DMS79 (cell line): Measurements from ENCODE around the gene SH2D3A.
"Not testable (repeated sequence)": the region's sequence is repeated elsewhere in the genome, so short reads cannot be mapped to it uniquely, and the experiment has no call there.

Experiments
- DNase-seq: peaks from one replicate; lab custom pipeline; 2025; lab: John Stamatoyannopoulos, UW

The SH2D3A gene

DNA sequence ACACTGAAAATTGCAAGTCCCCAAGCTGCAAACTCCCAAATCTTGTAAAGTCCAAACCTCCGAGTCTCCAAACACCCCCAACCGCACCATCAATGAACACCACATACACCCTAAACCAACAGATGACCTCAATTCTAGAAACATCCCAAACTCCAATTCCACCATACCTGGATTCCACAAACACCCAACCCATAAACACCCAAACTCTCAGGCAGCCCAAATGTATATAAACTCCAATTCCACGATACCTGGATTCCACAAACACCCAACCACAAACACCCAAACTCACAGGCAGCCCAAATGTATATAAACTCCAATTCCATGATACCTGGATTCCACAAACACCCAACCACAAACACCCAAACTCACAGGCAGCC is 47.3 kb downstream of the SH2D3A start:
- no peak for DNase-seq

DNA sequence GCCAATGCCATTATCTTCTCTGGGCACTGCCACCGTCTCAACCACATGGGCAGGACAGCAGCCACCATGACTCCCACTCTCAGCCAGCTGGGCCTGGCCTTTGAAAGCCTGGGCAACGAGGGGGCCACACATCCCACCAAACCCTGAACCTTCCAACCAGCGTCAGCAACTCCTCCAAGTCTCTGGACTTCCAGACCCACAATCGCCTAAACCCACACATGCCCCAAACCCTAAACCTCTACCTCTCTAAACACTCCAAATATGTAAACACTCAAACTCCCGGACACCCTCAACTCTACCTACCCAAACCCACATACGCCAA is 47.7 kb downstream of the SH2D3A start:
- DNase-seq: no peak

DNA sequence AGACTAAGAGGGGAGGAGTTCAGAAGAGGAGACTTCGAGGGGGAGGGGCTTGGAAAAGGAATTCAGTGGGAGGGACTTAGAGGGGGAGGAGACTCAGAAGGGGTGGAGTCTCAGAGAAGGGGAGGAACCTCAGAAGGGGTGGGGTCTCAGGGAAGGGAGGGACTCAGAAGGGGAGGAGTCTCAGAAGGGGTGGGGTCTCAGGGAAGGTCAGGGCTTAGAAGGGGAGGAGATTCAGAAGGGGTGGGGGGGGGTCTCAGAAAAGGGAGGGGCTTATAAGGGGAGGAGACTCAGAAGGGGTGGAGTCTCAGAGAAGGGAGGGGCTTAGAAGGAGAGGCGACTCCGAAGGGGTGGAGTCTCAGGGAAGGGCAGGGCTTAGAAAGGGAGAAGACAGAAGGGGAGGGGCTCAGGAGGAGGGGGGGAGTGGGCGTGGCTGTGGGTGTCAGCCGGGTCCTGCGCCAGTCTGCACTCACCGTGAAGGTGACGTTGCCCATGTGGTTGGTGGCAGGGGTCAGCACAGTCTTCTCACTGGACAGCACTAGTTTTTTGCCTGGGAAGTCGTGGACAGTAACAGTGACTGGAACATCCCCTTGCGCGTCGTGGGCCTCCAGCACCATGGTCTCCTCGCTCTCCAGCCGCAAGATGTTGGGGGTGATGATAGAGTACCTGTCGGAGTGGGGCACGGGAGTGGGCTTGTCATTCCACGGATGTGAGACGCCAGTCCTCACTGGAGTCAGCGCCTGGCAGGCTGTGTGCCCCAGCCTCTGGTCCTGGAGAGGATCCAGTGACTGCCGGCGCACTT is 48.3 kb downstream of the SH2D3A start:
- DNase-seq: no peak

DNA sequence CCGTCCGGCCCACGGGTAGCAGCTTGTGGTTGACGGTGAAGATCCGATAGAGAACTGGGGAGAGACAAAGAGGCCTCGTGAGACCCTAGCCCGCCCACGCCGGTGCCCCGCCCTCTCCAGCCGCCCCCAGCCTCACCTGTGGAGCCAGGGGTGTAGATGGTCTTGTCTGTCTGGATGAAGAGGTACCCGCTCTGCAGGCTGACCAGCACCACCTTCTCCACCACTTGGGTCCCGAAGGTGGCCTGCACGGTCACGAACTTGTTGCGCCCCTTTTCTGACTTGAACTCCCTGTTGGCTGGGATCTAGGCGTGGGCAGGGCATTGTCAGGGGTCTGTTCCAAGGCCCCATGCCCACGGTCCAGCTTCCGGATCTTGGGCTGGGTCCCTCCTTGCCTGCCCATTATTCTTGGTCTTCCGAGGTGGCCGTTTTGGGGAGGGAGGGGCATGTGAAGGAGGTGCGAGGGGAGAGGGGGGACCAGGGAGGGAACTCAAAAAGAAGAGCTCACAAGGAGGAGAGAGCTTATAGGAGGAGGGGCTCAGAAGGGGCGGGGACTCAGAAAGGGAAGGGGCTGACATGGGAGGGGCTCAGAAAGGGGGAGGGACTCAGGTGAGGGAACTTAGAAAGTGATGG is 49.0 kb downstream of the SH2D3A start:
- DNase-seq: no peak

DNA sequence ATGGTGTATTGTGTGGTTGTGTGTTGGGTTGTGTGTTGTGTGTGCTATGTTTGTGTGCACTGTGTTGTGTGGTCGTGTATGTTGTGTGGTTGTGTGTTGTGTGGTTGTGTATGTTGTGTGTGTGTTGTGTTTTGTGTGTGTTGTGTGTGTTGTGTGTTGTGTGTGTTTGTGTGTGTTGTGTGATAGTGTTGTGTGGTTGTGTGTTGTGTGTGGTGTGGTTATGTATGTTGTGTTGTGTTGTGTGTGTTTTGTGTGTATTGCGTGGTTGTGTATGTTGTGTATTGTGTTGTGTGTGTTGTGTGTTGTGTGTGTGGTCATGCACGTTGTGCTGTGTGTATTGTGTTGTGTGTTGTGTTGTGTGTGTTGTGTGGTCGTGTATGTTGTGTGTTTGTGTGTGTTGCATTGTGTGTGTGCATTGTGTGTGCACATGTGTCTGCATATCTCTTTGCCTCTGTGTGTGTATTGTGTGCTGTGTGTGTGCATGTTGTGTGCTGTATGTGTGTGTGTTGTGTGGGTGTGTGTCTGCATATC is 49.7 kb downstream of the SH2D3A start:
- no peak for DNase-seq

DNA sequence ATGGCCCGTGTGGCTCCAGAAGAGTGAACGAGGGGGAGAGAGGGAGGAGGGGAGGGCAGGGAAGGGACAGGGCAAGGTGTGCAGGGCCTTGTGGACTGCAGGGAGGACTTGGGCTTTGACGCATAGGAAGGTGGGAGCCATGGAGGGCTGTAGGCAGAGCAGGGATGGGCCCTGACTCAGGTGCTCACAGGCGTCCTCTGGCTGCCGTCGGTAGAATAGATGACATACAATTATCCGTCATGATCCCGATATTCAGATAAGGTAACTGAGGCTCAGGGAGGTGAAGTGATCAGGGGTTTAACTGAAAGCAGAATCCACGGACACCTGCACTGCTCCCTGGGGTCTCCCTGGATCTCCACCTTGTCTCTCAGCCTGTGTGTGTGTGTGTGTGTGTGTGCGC is 50.2 kb downstream of the SH2D3A start:
- no peak for DNase-seq

DNA sequence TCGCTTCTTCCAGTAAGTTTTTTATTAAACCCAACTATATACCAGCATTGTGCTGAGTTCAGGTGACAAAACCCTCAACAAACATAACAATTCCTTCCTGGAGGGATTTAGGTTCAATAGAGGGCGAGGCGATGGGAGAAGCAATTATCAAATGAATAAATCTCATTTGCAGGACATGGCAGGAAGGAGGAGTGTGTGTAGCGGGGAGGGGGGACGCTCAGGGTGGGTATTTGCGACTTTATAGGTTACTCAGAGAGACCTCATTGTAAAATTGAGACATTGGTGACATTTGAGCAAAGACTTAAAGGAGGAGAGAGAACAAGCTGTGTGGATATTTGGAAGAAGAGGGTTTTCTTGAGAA is 50.6 kb downstream of the SH2D3A start:
- DNase-seq: no peak

DNA sequence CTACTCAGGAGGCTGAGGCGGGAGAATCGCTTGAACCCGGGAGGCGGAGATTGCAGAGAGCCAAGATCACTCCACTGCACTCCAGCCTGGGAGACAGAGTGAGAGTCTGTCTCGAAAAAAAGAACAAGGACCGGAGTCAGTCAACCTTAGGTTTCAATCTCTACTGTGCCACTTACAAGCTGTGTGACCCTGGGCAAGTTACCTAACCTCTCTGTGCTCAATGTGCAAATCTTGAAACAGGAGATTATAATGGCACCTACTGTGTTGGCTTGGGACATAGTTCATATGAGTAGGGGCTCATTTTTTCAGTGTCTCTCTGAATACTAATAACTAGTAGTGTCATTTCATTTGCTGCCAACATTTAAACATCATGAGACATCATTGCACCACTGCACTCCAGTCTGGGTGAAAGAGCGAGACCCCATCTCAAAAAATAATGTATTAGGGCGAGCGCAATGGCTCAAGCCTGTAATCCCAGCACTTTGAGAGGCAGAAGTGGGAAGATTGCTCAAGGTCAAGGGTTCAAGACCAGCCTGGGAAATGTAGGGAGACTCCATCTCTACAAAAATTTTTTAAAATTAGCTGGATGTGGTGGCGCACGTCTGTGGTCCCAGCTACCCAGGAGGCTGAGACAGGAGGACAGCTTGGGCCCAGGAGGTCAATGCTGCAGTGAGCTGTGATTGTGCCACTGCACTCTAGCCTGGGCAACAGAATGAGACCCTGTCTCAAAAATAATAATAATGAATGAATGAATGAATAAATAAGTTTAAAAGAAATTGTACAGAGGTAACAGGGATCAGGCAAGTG is 52.3 kb downstream of the SH2D3A start:
- DNase-seq: no peak

DNA sequence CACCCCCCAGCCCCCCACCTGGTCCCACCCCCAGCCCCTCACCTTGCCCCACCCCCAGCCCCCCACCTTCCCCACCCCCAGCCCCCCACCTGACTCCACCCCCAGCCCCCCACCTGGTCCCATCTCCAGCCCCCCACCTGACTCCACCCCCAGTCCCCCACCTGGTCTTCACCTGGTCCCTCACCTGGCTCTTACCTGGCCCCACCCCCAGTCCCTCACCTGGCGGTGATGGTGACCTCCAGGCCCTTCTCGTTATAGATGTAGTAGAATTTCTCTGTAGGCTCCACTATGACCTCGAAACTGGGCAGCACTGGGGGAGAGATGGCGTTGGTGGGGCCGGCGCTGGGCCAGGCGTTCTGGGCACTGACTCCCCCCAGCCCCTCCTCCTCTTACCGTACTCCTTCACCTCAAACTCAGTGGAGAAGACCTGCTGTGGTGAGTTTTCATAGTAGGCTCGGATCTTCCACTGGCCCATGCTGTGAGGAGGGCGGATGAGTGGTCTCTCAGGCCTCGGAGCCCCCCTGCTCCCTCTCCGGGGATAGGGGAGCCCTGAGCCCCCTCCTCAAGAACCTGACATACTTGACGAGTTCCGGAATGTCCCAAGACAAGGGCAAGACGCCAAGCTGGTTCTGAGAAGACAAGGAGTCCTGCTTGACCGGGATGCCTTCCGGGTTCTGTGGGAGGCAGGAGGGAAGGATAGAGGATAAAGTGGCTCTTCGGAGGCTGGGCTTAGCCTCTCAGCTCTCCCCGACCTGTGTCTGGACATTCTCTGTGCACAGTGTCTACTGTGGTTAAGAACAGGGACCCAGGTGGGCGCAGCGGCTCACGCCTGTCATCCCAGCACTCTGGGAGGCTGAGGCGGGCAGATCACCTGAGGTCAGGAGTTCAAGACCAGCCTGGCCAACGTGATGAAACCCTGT is 53.2 kb downstream of the SH2D3A start:
- DNase-seq: no peak

DNA sequence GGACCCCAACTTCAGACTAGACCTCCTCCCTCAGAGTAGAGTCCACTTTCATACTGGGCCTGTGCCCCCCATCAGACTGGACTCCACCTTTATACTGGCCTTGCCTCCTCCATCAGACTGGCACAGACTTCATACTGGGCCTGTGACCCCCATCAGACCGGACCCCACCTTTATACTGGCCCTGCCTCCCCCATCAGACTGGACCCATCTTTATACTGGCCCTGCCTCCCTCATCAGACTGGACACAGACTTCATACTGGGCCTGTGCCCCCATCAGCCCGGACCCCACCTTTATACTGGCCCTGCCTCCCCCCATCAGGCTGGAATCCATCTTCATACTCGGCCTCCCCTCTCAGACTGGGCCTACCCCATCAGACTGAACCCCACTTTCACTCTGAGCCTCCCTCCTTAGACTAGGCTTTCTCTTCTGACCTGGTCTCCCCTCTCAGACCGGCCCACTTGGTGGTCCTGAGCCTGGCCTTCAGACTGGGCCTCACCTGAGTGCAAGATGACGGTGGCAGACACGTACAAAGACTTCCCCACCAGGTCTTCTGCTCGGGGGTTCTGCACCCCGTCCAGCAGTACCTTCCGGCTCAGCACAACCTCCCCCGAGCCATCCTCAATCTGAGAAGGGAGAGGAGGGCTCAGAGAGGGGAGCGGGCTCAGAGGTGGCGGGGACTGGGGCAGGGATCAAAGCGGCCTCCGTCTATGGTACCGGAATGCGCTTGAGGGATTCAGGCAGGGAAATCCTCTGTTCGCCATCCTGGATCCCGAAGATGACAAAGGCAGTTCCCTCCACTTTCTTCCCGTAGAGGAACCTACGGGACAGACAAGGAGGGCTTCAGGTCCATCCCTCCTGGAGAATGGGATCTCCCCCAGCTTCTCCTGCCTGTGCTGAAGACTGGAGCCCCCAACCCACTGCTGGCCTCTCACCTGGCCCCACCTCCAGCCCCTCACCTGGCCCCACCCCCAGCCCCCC is 54.3 kb downstream of the SH2D3A start:
- no peak for DNase-seq

DNA sequence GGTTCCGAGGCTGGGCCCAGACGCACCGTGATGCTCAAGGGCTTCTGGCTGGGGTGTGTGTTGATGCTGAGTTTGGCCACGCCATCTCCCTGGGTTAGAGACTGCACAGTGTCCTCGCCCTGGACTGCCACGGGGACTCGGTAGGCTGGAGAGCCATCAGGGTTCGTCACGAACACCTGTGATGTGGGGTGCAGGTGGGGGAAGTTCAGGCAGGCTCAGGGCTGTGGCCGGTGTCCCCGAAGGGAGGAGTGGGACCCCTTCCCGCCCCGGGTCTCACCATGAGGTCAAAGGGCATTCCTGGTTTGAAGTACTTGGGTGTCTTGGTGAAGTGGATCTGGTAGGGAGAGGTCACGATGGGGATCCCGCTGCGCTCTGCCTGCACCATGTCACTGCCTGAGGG is 55.0 kb downstream of the SH2D3A start:
- no peak for DNase-seq

DNA sequence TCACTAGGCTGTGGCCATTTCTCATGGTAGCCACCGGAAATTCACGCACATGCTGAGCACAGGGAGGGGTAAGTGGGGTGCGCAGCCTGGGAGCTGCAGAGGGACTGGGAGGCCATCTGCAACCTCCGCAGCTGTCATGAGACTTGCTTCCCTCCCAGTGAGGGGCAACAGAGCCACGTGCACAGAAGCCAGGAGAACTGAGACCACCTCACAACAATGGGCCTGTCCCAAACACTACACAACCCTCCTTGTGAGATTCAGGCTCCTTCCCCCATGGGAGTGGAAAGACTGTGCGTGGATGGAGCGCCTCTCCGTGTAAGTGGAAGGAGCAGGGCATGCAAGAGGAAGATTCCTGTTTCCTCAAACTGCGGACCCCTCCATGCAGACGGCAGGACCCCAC is 55.6 kb downstream of the SH2D3A start:
- no peak for DNase-seq

DNA sequence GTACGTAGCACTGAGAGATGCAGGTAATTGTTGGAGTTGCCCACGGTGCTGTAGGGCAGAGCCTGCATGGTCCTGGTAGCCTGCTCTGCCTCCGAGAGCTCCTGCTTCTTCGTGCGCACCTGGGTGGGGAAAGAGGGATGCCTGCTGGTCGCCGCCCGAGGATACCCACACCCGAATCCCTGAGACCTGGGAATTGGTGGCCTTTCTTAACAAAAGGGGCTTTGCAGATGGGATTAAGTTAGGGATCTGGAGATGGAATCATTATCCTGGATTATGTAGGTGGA is 56.2 kb downstream of the SH2D3A start:
- DNase-seq: no peak

DNA sequence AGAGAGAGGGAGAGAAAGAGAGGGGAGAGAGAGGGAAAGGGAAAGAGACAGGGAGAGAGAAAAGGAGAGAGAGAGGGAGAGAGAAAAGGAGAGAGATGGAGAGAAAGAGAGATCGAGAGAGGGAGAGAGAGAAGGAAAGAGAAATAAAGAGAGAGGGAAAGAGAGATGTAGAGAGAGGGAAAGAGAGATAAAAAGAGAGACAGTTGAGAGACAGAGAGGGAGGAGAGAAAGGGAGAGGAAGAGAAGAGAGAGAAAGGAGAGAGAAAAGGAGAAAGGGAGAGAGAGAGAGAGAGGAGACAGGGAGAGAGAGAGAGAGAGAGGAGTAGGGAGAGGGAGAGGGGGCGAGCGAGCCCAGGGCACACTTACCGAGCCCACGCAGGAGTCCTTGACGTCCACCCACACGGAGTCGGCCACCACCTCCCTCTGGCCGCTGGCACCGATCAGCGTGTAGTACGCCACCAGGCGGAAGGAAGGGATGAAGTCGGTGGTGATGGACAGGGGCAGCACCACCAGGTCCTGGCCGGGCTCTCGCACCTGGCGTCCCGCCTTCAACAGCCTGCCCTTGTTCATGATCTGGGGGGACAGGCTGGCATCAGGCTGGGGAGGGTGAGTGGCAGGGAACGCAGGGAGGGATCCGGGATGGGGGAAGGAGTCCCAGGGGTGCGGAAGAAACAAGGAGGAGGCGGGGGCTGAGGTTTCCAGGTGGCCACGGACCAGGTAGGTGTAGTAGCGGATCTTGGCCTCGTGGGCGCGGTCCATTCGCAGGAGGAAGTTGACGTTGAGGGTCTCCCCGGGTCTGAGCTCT is 56.8 kb downstream of the SH2D3A start:
- no peak for DNase-seq

DNA sequence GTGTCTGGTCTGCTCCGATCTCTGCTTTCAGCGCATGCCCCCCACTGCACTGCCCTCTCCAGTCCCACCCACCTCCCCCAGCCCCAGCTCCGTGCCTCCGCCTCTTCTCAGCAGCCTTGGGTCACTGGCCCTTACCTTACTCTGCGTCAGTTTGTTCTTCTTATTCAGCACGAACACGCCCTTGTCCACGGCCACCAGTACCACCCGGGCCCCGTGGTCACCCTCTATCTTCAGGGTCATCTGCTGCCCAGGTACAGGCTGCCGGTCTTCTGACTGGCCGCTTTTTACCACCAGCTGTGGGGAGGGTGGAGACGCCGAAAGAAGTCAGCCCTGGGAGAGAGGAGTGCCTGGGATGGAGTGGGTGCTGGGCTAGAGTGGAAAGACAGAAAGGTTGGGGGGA is 57.7 kb downstream of the SH2D3A start:
- no peak for DNase-seq

DNA sequence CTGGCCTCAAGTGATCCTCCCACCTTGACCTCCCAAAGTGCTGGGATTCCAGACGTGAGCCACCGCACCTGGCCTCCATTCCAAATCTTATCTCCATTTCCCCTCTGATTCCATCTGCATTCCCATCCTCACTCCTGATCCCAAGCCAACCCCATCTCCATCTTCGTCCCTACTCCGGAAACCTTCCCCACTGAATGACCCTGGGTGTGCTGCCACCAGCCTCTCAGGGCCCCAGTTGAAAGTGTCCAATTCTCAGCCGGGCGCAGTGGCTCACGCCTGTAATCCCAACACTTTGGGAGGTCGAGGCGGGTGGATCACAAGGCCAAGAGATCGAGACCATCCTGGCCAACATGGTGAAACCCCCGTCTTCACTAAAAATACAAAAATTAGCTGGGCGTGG is 58.3 kb downstream of the SH2D3A start:
- not testable (repeated sequence) for DNase-seq

DNA sequence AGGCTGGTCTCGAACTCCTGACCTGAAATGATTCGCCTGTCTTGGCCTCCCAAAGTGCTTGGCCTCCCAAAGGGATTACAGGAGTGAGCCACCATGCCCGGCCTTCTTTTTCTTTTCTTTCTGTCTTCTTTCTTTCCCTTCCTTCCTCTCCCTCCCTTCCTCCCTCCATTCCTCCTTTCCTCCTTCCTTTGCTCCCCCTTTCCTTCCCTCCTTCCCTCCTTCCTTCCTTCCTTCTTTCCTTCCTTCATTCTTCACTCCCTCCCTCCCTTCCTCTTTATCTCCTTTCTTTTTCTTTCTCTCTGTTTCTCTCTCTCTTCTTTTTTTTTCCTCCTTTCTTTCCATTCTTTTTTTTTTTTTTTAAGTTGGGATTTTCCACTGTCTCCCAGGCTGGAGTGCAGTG is 58.9 kb downstream of the SH2D3A start:
- no peak for DNase-seq

DNA sequence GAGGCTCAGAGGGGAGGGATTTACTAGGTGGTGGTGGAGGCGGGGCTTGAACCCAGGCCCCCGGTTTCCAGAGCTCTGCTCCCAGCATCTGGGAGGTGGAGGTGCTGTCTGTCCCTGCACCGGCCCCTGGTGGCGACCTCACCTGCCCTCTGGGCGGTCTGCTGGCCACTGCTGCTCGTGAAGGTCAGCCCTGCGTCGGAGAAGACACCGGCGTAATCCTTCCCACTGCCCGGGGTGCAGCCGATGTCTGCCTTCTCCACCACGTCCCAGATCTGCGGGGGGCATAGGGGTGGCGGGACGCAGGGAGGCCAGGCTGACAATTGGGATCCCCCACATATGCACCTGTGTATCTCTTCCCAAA is 59.6 kb downstream of the SH2D3A start:
- no peak for DNase-seq

DNA sequence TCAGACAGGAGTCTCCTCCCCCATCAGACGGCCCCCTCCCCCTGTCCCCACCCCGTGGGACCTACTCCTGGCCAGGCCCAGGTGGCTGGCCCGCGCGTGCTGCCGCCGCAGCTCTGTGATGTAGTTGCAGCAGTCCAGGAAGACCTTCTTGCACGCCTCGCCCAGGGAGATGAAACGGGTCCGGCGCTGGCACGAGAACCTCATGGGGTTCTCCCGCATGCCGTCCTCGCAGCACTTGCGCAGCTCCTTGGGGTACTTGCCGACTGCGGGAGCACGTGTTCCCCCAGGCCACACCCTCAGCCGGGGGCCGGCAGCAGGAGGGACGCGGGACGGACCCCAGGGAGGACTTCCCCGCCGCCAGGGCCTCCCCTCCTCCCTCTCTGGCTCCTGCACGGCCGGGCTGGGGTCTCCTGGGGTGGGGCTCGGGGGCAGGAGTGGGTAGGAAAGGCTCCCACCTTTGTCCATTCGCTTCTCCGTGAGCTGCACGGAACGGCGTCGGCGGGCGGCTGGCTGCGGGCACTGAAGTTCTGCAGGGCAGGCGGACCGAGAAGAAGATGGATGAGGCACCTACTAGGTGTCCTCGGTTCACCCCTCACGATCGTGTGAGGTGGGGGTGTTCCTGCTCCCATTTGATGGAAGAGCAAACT is 60.1 kb downstream of the SH2D3A start:
- DNase-seq: no peak

DNA sequence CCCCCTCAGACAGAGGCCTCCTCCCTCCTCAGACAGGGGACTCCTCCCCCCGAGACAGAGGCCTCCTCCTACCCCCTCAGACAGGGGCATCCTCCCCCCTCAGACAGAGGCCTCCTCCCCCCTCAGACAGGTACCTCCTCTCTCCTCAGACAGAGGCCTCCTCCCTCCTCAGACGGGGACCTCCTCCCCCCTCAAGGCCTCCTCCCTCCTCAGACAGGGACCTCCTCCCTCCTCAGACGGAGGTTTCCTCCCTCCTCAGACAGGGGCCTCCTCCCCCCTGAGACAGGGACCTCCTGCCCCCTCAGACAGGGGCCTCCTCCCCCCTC is 60.6 kb downstream of the SH2D3A start:
- DNase-seq: no peak
